H1 (cell line): ENCODE data around the gene NUTM2F. TPM values are rescaled to one million over a fixed set of nuclear protein-coding genes. Genes with fewer than 3 reads are reported as not detected.
A peak's percentile ranks its signal among the peaks of the same experiment; 100 is the strongest.
"Not testable (repeated sequence)": the region's sequence is repeated elsewhere in the genome, so short reads cannot be mapped to it uniquely, and the experiment has no call there.

ENCODE experiments used
- CTCF ChIA-PET: fragments of 300-600 bp; sonication (Branson Sonifier 250); formaldehyde crosslinking; loops from one replicate; lab custom pipeline; 2021; ENCODE audit not compliant: partially characterized antibody; lab: Charles Lee
- POLR2A ChIA-PET: fragments of 300-600 bp; sonication (Branson Sonifier 250); formaldehyde crosslinking; loops from one replicate; lab custom pipeline; 2021; ENCODE audit warnings: inconsistent platforms; ENCODE audit not compliant: partially characterized antibody; lab: Charles Lee
- DNase-seq, 2 experiments: peaks; one replicate each; pipeline versions ENCODE4 v3.0.0 to v3.0.0-alpha.2; 2010 to 2022; ENCODE audit warnings: low spot score in 2 of 2, low read depth in 1 of 2, mixed read lengths in 1 of 2
- FAIRE-seq: peaks from 2 replicates; lab custom pipeline; 2011; peaks lifted over from hg19 to GRCh38; lab: Jason Lieb, UNC
- H2AFZ ChIP-seq: 2 replicates; pipeline ENCODE4 v1.8.1; 2012; ENCODE audit warnings: low read length, inconsistent platforms
- H2AK5ac ChIP-seq: 2 replicates; pipeline ENCODE4 v1.6.1; 2013; ENCODE audit warnings: low read depth, low read length
- H2BK120ac ChIP-seq: replicated peaks from 2 replicates; pipeline ENCODE3; 2013; ENCODE audit warnings: low read depth, low read length, inconsistent platforms
- H2BK12ac ChIP-seq: 2 replicates; pipeline ENCODE4 v1.6.1; 2013; ENCODE audit warnings: low read depth, low read length
- H2BK15ac ChIP-seq: 2 replicates; pipeline ENCODE4 v1.6.1; 2013; ENCODE audit warnings: low read length
- H2BK20ac ChIP-seq: 2 replicates; pipeline ENCODE4 v1.6.1; 2013; ENCODE audit warnings: low read length
- H2BK5ac ChIP-seq: 2 replicates; pipeline ENCODE4 v1.6.1; 2013; ENCODE audit warnings: low read depth, low read length
- H3K14ac ChIP-seq: 2 replicates; pipeline ENCODE4 v1.6.1; 2013; ENCODE audit warnings: inconsistent platforms; ENCODE audit not compliant: insufficient read length
- H3K18ac ChIP-seq: 2 replicates; pipeline ENCODE4 v1.6.1; 2013; ENCODE audit warnings: low read length; ENCODE audit errors: extremely low read depth
- H3K23ac ChIP-seq: 2 replicates; pipeline ENCODE4 v1.6.1; 2013; ENCODE audit warnings: inconsistent platforms; ENCODE audit not compliant: insufficient read length
- H3K23me2 ChIP-seq: 2 replicates; pipeline ENCODE4 v1.6.1; 2013; ENCODE audit warnings: low read depth, low read length
- H3K27ac ChIP-seq: 2 replicates; pipeline ENCODE4 v1.6.1; 2011; ENCODE audit warnings: low read depth, low read length, inconsistent platforms
- H3K27me3 ChIP-seq, 4 experiments: replicated peaks in 1 of 4; 1 replicate in 1 of 4; 2 replicates in 3 of 4; pipeline versions ENCODE4 v1.6.1 to v1.8.1; 2011 to 2013; ENCODE audit warnings: low read length in 3 of 4, mild to moderate bottlenecking in 3 of 4, inconsistent platforms in 2 of 4, mixed read lengths in 2 of 4, moderate library complexity in 1 of 4; ENCODE audit not compliant: control insufficient read depth in 3 of 4, insufficient read depth in 3 of 4; ENCODE audit errors: extremely low read depth in 1 of 4
- H3K36me3 ChIP-seq, 4 experiments: 2 replicates each; pipeline versions ENCODE4 v1.6.1 to v1.8.1; 2011 to 2013; ENCODE audit warnings: mild to moderate bottlenecking in 4 of 4, low read length in 3 of 4, moderate library complexity in 2 of 4, control low read depth in 1 of 4, inconsistent platforms in 1 of 4; ENCODE audit not compliant: insufficient read depth in 4 of 4, control insufficient read depth in 2 of 4
- H3K4ac ChIP-seq: replicated peaks from 2 replicates; pipeline ENCODE3; 2013; ENCODE audit warnings: low read length, low read depth, mixed read lengths, inconsistent platforms; ENCODE audit not compliant: insufficient read length
- H3K4me1 ChIP-seq, 4 experiments: replicated peaks in 1 of 4; 1 replicate in 1 of 4; 2 replicates in 3 of 4; pipeline versions ENCODE4 v1.6.1 to v1.8.1; 2011 to 2013; ENCODE audit warnings: low read length in 3 of 4, inconsistent platforms in 2 of 4, mixed read lengths in 1 of 4; ENCODE audit not compliant: insufficient read depth in 4 of 4, control insufficient read depth in 3 of 4
- H3K4me2 ChIP-seq, 2 experiments: 2 replicates each; pipeline versions ENCODE4 v1.6.1 to v1.8.1; 2011 to 2013; ENCODE audit warnings: low read depth in 2 of 2, low read length in 2 of 2, control low read depth in 1 of 2, inconsistent platforms in 1 of 2, mild to moderate bottlenecking in 1 of 2; ENCODE audit not compliant: insufficient read depth in 1 of 2
- H3K4me3 ChIP-seq, 4 experiments: fragments of 200-600, 300-600 bp in 1 of 4; sonication (generic), shearing (Covaris generic), sonication (Bioruptor Twin) in 1 of 4; 2 replicates each; pipeline versions ENCODE4 v1.5.1 to v1.8.1; 2011 to 2016; ENCODE audit warnings: low read length in 4 of 4, low read depth in 3 of 4, control low read depth in 2 of 4, inconsistent platforms in 2 of 4, mild to moderate bottlenecking in 2 of 4, mixed read lengths in 1 of 4, moderate library complexity in 1 of 4; ENCODE audit not compliant: insufficient read depth in 2 of 4; ENCODE audit errors: extremely low read depth in 1 of 4
- H3K56ac ChIP-seq: replicated peaks from 2 replicates; pipeline ENCODE3; 2013; ENCODE audit warnings: low read depth, mild to moderate bottlenecking, mixed read lengths, low read length, inconsistent platforms; ENCODE audit not compliant: insufficient read length
- H3K79me1 ChIP-seq: 2 replicates; pipeline ENCODE4 v1.6.1; 2013; ENCODE audit warnings: low read depth, low read length, control low read depth
- H3K79me2 ChIP-seq, 2 experiments: 2 replicates each; pipeline versions ENCODE4 v1.6.1 to v1.8.1; 2012 to 2013; ENCODE audit warnings: low read length in 2 of 2, mild to moderate bottlenecking in 2 of 2, inconsistent platforms in 1 of 2; ENCODE audit not compliant: insufficient read depth in 2 of 2, control insufficient read depth in 1 of 2
- H3K9ac ChIP-seq, 4 experiments: replicated peaks in 1 of 4; 1 replicate in 1 of 4; 2 replicates in 3 of 4; pipeline versions ENCODE4 v1.6.1 to v1.8.1; 2011 to 2013; ENCODE audit warnings: low read depth in 3 of 4, low read length in 3 of 4, control low read depth in 2 of 4, mild to moderate bottlenecking in 2 of 4, moderate library complexity in 2 of 4, inconsistent platforms in 1 of 4; ENCODE audit errors: extremely low read depth in 1 of 4
- H3K9me3 ChIP-seq, 2 experiments: 2 replicates each; pipeline versions ENCODE4 v1.6.1 to v1.8.1; 2012 to 2013; ENCODE audit warnings: mild to moderate bottlenecking in 2 of 2, moderate library complexity in 2 of 2, control low read depth in 1 of 2, inconsistent platforms in 1 of 2, low read depth in 1 of 2, low read length in 1 of 2, mixed read lengths in 1 of 2; ENCODE audit not compliant: insufficient read depth in 2 of 2
- H4K20me1 ChIP-seq, 2 experiments: replicated peaks in 1 of 2; 2 replicates each; pipeline versions ENCODE3 to v1.8.1; 2011 to 2013; ENCODE audit warnings: inconsistent platforms in 2 of 2, low read length in 2 of 2, mild to moderate bottlenecking in 1 of 2; ENCODE audit not compliant: insufficient read depth in 2 of 2, control insufficient read depth in 1 of 2
- H4K5ac ChIP-seq: 2 replicates; pipeline ENCODE4 v1.6.1; 2013; ENCODE audit warnings: low read length, low read depth, mixed read lengths, inconsistent platforms; ENCODE audit not compliant: insufficient read length
- H4K8ac ChIP-seq: 2 replicates; pipeline ENCODE4 v1.8.0; 2013; ENCODE audit warnings: mild to moderate bottlenecking, moderate library complexity, low read length, inconsistent platforms; ENCODE audit not compliant: insufficient read depth; ENCODE audit errors: extremely low read depth
- H4K91ac ChIP-seq: replicated peaks from 2 replicates; pipeline ENCODE3; 2013; ENCODE audit warnings: low read length, mixed read lengths, inconsistent platforms; ENCODE audit not compliant: insufficient read length
- WGBS, 2 experiments: shearing (Covaris generic) in 1 of 2; methylation state at CpG; one replicate each; pipeline versions ENCODE4 v1.1.6 to v1.1.7; 2013 to 2015; ENCODE audit warnings: low lambda C conversion rate in 2 of 2, mixed read lengths in 2 of 2, inconsistent platforms in 1 of 2, low coverage in 1 of 2, missing lambda C conversion rate in 1 of 2; ENCODE audit not compliant: insufficient replicate concordance in 2 of 2, insufficient coverage in 1 of 2, insufficient read length in 1 of 2; ENCODE audit errors: extremely low coverage in 1 of 2, missing lambda C conversion rate in 1 of 2; 5-methylcytosine and 5-hydroxymethylcytosine counted together
- polyA plus RNA-seq, 7 experiments: library from polyadenylated mRNA; depleted of rRNA in 3 of 7; stranded (reverse) in 5 of 7; unstranded in 2 of 7; fragments of >200 nt in 5 of 7; fragments of 200-250 nt in 2 of 7; gene quantifications; 1 replicate in 5 of 7; 2 replicates in 1 of 7; 4 replicates in 1 of 7; pipeline versions ENCODE4 v1.2.1 to v1.2.3, GENCODE V29; 2011 to 2013; ENCODE audit warnings: missing spikeins in 2 of 7, mixed read lengths in 2 of 7
- total RNA-seq: library from RNA; stranded (reverse); fragmentation: NEBNext Ultra II Directional; extraction: Animal tissue kit (Norgen Biotek cat#: 25700); gene quantifications from 2 replicates; pipeline ENCODE4 v1.2.1, GENCODE V29; 2021

NUTM2F gene
- total and polyA plus RNA-seq, 2 of the 8 experiments (the other 6 are each of a cell fraction or from before 2014, with no cell fraction given): 0.06 to 0.19 TPM

- H2AK5ac ChIP-seq, H3K9me3 ChIP-seq, H2BK12ac ChIP-seq, DNase-seq, H4K91ac ChIP-seq, H3K56ac ChIP-seq, H2BK15ac ChIP-seq, CTCF ChIA-PET, H4K8ac ChIP-seq, H3K23ac ChIP-seq, H2BK120ac ChIP-seq, H3K4me1 ChIP-seq, H3K14ac ChIP-seq, H2BK20ac ChIP-seq, H3K9ac ChIP-seq, H3K27me3 ChIP-seq, H4K20me1 ChIP-seq, H3K18ac ChIP-seq, H3K79me1 ChIP-seq, POLR2A ChIA-PET, H3K27ac ChIP-seq, H3K4ac ChIP-seq, H3K36me3 ChIP-seq, H3K23me2 ChIP-seq, H2AFZ ChIP-seq, FAIRE-seq, H2BK5ac ChIP-seq: not testable (repeated sequence)
- Histone ChIP-seq H3K4me3 (peak overlapping the region; percentile 16 to 62 (median 28); a peak in 5 of 8 replicates), H4K5ac (peak overlapping the region; percentile 72), H3K4me2 (peak overlapping the region; percentile 35 to 66; a peak in 3 of 4 replicates), H3K79me2 (peaks cover 0 to 21% of the 10 kb centered on the region in 2 experiments; a peak in 2 of 4 replicates)
- WGBS, 2 experiments: 61% methylated on average over 7 of the region's 11 CpGs; no CpG with 5 or more reads in 1 of the 2 experiments
Observed at GRCh38 chr9:94373779-94374175, 45.3 kb upstream of the NUTM2F start.

DNA sequence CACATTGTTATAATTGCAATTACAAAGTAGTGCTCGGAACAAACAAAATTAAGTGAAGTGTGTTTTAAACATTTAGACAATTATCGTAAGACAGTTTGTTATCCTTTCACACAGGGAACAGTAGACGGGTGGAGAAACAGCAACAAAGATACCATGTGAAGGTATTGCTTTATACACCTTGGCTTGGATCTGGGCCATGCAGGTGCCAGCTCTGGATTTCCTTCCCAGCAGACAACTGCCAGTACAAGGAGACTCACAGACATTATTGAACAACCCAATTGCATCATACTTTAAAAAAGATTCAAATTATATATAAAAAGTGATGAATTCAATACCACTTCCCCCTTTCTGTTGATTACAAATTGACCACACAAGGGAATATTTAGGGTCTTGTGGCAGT lies 41.8 kb upstream of the NUTM2F start:
- 93% methylated on average over 3 of the region's 3 CpGs; no CpG with 5 or more reads in 1 of the 2 experiments for WGBS, 2 experiments
- H3K56ac ChIP-seq, H3K79me2 ChIP-seq, H2BK5ac ChIP-seq, H3K4me2 ChIP-seq, H3K23me2 ChIP-seq, H3K14ac ChIP-seq, H2AK5ac ChIP-seq, H4K8ac ChIP-seq, H3K9ac ChIP-seq, H4K5ac ChIP-seq, H3K27ac ChIP-seq, H3K18ac ChIP-seq, H4K91ac ChIP-seq, H2BK120ac ChIP-seq, H3K4me3 ChIP-seq, H2BK12ac ChIP-seq, H3K9me3 ChIP-seq, H3K79me1 ChIP-seq, H3K27me3 ChIP-seq, POLR2A ChIA-PET, DNase-seq, FAIRE-seq, H2BK20ac ChIP-seq, H3K4me1 ChIP-seq, H4K20me1 ChIP-seq, H2AFZ ChIP-seq, H3K23ac ChIP-seq, CTCF ChIA-PET, H2BK15ac ChIP-seq, H3K4ac ChIP-seq, H3K36me3 ChIP-seq: not testable (repeated sequence)
